GM23338 (cell line): ENCODE results near the gene XPNPEP2.

Experiments
- CREB1 ChIP-seq: fragments of 250-450 bp; sonication (Bioruptor Pico); IDR thresholded peaks from 2 replicates; pipeline ENCODE4 v1.5.0; 2020; ENCODE audit warnings: low read depth, mild to moderate bottlenecking, moderate library complexity
- EZH2 ChIP-seq: fragments of 200-600 bp; sonication (generic); IDR thresholded peaks from one replicate; pipeline ENCODE4 v1.8.0; 2017; ENCODE audit warnings: antibody characterized with exemption, mild to moderate bottlenecking, low read depth; ENCODE audit not compliant: unreplicated experiment
- EZH2phosphoT487 ChIP-seq: fragments of 200-600 bp; sonication (generic); IDR thresholded peaks from one replicate; pipeline ENCODE4 v1.8.1; 2018; ENCODE audit warnings: antibody characterized with exemption; ENCODE audit not compliant: unreplicated experiment
- JUNB ChIP-seq: IDR thresholded peaks from one replicate; pipeline ENCODE4 v1.6.1; 2016; ENCODE audit warnings: antibody characterized with exemption; ENCODE audit not compliant: unreplicated experiment
- POLR2AphosphoS5 ChIP-seq: IDR thresholded peaks from 2 replicates; pipeline ENCODE4 v1.6.1; 2016; ENCODE audit warnings: antibody characterized with exemption, low read depth
- TF ChIP-seq, protein P1 (sequence below), 2 experiments: fragments of 200-600 bp in 1 of 2; sonication (generic) in 1 of 2; conservative IDR thresholded peaks; 2 replicates each; pipeline versions ENCODE4 v1.5.1 to v1.6.1; 2016 to 2017; ENCODE audit warnings: antibody characterized with exemption in 2 of 2, low read depth in 2 of 2, mild to moderate bottlenecking in 2 of 2, moderate library complexity in 1 of 2
- TF ChIP-seq, protein P2 (sequence below): IDR thresholded peaks from 2 replicates; pipeline ENCODE4 v1.6.1; 2016; ENCODE audit warnings: antibody characterized with exemption
- TF ChIP-seq, protein P3 (sequence below): IDR thresholded peaks from one replicate; pipeline ENCODE4 v1.6.1; 2018; ENCODE audit warnings: antibody characterized with exemption; ENCODE audit not compliant: unreplicated experiment

DNA sequence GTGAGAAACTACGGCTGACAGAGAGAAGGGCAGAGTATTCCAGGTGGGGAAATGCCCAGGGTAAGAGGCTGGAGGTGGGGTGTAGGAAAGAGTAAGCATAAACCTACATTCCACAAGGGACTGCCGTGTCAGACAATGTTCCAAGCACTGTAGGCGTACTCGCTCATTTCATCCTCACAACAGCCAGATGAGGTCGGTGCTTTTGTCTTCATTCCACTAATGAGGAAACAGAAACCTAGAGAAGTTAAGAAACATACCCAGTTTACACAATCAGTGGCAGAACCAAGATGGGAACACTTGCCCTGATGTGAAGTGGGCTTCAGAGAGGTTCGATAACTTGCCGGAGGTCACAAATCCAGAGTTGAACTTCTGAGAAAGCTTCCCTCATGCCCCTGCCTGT lies 45.6 kb downstream of the XPNPEP2 start:
- TF ChIP-seq, protein P1, sequence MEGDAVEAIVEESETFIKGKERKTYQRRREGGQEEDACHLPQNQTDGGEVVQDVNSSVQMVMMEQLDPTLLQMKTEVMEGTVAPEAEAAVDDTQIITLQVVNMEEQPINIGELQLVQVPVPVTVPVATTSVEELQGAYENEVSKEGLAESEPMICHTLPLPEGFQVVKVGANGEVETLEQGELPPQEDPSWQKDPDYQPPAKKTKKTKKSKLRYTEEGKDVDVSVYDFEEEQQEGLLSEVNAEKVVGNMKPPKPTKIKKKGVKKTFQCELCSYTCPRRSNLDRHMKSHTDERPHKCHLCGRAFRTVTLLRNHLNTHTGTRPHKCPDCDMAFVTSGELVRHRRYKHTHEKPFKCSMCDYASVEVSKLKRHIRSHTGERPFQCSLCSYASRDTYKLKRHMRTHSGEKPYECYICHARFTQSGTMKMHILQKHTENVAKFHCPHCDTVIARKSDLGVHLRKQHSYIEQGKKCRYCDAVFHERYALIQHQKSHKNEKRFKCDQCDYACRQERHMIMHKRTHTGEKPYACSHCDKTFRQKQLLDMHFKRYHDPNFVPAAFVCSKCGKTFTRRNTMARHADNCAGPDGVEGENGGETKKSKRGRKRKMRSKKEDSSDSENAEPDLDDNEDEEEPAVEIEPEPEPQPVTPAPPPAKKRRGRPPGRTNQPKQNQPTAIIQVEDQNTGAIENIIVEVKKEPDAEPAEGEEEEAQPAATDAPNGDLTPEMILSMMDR (conservative IDR thresholded peaks at IDR 0.05; ENCODE audit: low read depth in 2 of 2): no peak
- TF ChIP-seq EZH2phosphoT487 (no peak), EZH2 (no peak), POLR2AphosphoS5 (no peak), JUNB (no peak), CREB1 (no peak)
- TF ChIP-seq, protein P2, sequence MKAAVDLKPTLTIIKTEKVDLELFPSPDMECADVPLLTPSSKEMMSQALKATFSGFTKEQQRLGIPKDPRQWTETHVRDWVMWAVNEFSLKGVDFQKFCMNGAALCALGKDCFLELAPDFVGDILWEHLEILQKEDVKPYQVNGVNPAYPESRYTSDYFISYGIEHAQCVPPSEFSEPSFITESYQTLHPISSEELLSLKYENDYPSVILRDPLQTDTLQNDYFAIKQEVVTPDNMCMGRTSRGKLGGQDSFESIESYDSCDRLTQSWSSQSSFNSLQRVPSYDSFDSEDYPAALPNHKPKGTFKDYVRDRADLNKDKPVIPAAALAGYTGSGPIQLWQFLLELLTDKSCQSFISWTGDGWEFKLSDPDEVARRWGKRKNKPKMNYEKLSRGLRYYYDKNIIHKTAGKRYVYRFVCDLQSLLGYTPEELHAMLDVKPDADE: no peak
- TF ChIP-seq, protein P3, sequence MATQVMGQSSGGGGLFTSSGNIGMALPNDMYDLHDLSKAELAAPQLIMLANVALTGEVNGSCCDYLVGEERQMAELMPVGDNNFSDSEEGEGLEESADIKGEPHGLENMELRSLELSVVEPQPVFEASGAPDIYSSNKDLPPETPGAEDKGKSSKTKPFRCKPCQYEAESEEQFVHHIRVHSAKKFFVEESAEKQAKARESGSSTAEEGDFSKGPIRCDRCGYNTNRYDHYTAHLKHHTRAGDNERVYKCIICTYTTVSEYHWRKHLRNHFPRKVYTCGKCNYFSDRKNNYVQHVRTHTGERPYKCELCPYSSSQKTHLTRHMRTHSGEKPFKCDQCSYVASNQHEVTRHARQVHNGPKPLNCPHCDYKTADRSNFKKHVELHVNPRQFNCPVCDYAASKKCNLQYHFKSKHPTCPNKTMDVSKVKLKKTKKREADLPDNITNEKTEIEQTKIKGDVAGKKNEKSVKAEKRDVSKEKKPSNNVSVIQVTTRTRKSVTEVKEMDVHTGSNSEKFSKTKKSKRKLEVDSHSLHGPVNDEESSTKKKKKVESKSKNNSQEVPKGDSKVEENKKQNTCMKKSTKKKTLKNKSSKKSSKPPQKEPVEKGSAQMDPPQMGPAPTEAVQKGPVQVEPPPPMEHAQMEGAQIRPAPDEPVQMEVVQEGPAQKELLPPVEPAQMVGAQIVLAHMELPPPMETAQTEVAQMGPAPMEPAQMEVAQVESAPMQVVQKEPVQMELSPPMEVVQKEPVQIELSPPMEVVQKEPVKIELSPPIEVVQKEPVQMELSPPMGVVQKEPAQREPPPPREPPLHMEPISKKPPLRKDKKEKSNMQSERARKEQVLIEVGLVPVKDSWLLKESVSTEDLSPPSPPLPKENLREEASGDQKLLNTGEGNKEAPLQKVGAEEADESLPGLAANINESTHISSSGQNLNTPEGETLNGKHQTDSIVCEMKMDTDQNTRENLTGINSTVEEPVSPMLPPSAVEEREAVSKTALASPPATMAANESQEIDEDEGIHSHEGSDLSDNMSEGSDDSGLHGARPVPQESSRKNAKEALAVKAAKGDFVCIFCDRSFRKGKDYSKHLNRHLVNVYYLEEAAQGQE: no peak
